NK-92 treated with Interleukin-12 subunit alpha and Interleukin-12 subunit beta, amount 100 ng/mL, for 24 hours (cell line): ENCODE data around the gene CACNA1C.

Source experiments
- DNase-seq: peaks from one replicate; lab custom pipeline; 2025; lab: John Stamatoyannopoulos, UW

Gene CACNA1C

DNA sequence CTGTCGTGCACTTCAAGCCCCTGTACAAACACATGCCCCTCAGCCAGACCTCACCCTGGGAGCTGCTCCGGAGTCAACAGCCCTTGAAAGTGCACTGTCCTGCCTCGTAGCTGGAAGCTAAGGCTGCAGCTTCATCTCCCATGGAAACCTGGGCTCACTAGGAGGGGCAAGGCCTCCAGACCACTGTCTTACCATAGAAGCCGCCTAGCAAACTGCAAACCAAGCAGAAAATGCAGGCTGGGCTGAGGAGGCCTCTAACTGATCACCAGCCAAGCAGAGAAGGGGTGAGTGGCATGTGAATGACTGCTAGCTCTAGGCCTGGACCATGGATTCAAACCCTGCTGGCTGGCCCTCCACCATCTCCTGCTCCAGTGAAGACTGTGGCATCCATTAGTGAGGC lies 340.2 kb downstream of the CACNA1C start:
- DNase-seq, result no peak

DNA sequence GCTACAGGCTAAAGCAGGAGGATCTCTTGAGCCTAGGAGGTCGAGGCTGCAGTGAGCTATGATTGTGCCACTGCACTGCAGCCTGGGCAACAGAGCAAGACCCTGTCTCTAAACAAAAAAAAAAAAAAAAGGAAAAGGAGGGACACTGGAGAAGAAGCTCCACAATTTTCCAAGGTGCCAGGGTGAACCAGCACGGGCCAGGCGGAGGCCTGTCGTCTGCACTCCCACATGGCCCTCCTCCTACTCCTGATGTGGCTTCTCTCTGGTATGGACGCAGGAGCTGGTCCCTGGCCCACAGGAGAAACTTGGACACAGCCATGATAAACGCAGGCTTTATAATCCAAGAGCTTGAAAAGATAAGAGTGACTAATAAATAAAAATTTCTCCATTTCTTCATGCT lies 341.2 kb downstream of the CACNA1C start:
- no peak for DNase-seq

DNA sequence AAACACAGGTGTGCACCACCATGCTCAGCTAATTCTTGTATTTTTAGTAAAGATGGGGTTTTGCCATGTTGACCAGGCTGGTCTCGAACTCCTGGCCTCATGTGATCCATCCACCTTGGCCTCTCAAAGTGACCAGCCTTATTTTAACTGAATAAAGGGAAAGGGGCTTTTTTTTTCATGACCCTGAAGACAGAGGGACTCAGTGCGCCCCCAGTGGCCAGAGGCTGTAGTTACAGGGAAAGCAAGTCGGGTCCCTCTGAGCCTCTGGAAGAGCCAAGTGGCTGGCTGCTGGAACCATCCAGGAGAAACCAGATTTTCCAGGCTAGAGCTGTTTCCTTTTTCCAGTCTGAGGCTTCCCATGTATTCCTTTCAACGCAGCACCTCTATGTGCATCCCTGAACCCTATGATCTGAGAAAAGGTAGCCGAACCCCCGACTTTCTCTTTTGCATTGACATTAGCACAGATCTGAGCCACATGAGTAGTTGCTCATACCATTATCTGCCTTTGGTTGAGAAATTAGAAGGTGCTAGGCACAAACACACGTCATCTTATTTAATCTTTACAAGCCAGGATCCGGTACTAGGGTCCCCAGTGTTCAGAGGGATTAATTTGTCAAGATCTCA lies 342.7 kb downstream of the CACNA1C start:
- no peak for DNase-seq

DNA sequence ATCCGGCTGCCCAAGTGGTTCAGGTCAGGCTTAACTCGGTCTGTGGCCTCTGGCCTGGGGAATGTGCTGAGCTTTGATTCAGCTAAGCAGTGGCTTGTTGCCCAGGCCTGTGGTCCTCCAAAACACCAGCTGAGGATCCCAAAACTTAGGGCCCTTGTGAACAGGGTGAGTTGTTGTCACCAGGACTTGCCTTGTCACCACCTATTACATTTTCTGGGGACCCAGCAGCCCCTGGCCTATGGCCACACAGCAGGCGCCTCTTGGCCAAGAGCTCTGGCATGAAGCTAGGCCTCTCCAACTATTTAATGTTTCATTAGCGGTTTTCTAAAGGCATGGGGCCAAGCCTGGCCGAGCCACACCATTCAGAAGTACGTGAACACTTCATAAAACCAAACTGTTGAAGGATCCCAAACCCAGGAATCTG lies 343.7 kb downstream of the CACNA1C start:
- DNase-seq, result no peak

DNA sequence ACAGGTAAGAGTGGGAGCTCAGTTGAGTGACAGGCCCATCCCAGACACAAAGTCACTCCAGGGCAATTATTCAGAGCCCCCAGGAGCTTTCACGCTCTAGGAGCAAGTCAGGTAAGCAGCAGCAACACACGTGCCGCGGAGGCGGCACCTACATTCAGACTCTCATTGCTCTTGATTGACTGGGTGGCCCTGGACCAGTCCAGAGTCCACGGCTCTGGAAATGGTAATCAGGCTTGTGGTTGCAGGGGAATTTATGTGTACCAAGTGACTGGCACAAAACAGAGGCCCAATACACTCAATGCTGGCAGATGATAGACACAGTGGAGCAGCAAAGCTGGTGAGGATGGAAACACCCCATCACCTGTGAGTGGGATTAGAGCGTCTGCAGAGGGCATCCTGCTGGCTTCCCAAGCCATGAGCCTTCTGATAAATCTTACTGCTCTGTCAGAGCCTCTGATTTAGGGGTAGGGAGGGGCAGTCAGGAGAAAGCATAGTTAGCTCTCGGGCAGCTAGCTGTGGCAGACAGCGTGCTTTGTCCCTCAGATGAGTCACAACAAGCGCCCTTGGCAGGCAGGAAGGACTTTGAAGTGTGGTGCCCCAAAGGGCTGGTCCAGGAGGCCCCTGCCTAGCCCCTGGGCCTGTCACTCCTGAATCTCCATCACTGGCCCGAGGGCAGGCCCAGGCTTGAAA lies 344.7 kb downstream of the CACNA1C start:
- no peak for DNase-seq

DNA sequence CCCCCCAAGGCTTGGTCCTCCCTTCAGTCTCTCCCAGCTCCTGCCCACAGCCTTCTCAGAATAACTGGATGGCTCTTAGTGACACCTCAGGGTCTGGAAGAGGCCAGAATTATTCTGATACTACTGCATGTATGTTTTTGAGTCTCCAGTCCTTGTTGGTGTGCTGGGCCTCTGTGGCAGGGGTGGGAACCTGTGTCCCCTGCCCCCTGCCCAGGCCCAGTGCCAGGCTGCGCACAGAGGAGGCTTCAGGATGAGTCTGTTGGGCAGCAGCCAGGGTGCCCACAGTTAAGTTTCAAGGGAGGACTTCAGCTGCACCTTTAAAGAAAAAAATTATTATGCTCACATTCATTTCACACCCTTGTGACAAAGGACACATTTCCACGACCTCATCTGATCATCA lies 348.3 kb downstream of the CACNA1C start:
- no peak for DNase-seq

DNA sequence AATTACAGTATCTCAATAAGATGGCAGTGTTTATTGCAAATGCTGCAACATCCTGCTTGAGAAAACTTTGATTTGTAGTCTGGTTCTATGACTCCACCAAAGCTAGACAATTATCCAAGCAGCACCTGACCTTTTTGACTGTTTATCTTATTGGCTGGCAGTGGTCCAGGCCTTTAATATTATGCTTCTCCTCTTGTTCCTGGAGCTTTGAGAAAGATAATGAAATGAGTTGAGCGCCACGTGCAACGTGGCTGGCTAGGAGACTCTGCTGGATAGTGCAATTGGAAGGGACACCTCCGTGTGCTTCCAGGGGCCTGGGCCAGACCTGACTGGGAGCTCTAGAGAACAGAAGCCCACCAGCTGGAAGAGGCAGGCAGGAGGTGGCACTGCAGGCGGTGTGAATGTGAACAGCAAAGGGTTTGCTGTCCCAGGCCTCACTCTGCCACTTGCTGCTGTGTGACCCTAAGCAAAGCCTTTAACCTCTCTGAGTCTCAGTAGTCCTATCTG lies 349.3 kb downstream of the CACNA1C start:
- no peak for DNase-seq

DNA sequence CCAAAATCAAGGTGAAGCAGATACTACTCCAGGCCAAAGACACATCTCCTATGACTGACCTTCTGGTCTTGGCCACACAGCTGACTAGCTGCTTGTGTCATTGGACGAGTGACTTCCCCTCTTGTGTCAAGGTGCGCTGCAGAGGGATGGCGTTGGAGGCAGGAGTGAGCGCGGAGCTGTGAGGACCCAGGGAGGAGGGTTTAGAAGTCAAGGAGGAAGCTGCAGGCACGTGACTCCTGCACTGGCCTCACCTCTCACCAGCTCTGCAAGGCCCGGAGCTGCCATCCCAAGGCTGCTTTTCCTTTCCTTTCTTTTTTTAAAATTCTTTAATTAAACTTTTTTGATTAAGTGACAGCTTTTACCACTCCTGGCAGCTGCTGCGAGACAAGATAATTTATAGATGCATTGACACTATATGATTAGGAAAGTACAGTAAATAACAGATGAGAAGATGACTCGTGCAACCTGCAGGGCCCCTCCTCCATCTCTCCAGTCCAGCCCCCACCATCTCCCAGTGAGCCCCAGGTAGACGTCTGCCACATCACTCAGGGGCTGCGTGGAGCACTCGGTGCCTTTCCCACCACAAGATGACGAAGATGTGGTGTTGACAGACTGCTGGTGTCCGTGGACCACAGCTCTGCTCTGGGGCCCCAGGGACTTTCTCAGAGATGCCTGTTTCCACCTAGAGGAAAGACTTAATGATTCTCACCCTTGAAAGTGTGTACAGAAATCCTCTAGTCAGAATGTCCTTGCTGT lies 350.6 kb downstream of the CACNA1C start:
- DNase-seq, result no peak

DNA sequence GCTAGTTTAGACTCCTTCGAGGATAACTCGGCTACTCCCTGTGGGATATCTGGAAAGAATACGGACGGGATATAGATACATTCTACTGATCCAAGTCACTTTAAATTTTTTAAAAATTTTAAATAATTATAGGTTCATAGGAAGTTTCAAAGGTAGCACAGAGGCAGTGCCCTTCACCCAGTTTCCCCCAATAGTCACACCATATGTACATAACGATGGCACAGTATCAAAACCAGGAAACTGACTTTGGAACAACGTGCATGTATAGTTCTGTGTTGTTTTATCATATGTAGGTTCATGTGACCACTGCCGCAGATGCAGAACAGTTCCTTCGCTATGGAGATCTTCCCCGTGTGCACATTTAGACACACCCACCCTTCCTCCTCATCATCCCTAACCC lies 352.3 kb downstream of the CACNA1C start:
- DNase-seq, result no peak

DNA sequence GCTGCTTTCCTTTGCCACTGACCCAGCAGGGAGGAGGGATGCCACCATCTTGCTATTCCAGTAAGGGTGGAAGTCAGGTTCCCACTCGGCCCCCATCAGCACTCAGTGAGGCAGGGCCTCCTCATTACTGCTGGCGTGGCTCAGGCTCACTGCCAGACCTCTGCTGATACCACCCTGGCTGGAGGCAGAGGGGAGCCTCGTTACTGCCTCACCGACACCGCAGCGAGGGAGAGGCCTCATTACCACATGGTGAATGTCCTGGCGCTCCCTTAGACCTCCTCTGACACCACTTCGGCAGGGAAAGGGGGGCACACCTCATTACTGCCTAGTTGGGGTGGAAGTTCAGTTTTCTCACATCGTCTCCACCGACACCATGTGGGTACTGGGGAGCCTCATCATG lies 354.1 kb downstream of the CACNA1C start:
- DNase-seq, result no peak

DNA sequence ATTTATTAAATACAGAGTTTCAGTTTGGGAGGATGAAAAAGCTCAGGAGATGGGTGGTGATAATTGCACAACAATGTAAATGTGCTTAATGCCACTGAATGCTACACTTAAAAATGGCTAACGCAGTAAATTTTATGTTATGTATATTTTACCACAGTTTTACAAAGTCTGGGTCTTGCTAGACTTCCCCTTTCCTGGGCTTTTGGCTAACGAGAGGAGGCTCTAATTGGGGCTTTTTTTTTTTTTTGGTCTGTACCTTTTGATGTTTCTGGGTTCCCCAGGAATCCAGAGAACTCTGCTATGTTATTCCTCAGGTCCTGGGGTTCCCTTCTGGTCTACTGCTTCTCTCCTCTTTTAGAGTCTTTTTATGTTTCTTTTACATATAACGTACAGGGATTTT lies 355.5 kb downstream of the CACNA1C start:
- DNase-seq, result no peak

DNA sequence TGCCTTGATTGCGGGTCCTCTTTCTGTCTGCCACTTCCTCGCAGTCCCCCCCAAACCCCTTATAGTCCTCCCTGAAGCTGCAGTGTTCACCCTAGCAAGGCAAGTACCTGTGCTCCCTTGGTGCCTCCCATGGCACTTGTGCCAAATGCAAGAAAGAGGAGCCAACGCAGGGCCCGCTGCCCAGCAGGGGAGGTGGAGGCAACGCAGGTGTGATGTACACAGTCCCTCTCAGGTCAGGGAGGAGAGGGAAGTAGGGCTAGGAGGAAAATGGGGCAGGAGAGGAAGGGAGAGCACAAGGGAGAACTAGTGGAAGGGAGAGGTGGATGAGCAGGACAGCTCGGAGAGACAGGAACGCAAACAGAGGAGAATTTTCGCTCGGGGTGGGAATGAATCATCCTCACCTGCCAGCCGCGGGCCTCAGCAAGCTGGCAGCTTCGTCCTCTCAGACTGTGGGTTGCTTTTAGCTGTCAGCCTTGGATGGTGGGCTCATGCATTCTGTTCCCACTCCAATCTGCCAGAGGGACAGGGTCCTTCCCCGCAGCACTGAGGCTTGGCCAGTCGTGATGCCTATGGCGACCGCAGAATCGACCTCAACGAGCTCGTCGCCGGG lies 357.0 kb downstream of the CACNA1C start:
- no peak for DNase-seq

DNA sequence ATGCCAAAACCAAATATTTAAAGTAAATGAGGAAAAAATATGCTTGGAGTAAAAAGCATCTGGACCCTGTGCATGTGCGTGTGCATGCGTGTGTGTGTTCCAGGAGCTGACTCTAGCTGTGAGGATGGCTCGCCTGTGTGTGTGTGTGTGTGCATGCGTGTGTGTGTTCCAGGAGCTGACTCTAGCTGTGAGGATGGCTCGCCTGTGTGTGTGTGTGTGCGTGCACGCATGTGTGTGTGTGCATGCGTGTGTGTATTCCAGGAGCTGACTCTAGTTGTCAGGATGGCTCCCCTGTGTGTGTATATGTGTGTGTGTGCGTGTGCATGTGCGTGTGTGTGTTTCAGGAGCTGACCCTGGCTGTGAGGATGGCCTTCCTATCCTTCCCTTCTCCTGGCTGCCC lies 357.7 kb downstream of the CACNA1C start:
- no peak for DNase-seq

DNA sequence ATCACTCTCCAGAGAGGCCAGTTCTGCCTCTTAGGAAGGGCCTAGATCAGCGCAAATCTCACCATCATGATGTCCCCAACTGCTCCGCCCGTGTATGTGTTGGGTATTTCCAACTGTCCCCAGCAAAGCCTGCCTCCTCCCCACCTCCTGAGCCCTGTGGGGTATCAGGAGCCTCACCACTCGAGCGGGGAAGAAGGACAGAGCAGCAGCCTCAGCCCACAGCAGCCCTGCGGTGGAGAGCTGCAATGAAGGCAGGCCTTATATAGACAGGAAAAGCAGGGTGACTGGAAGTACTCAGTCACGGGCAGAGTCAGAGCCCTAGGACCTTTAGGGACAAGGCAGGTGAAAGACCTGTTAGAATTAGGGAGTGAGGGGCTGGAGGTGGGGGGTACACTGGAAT lies 358.2 kb downstream of the CACNA1C start:
- DNase-seq, result no peak

DNA sequence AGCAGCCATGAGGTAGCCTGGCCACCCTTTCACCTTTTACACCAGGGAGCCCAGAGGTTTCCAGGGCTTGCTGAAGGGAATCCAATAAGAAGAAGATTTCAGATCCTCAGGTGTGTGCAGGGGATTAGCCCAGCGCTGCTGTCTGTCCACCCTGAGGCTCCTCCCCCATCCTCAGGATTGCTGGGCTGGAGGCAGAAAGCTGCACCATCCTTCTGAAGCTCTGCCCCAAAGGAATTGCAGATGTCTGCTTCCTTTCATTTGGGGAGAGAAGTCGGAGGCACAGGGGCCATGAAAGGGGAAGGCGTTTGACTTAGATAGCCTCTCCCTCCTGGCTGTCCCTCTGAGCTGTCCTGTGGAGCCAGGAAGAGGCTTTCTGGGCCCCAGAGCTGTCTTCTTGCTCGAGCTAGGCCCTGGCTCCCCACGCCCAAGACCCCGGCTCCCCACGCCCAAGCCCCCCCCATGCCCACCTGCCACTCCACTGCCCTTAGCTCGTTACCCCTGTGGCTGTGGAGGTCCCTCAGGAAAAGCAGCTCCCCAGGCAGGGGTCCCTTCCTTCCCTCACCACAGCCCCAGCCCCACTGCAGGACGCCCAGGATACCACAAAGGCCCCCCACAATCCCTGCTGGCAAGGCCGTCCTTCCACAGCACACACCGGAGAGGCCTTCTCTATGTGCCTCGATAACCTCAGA lies 359.0 kb downstream of the CACNA1C start:
- DNase-seq, result no peak

DNA sequence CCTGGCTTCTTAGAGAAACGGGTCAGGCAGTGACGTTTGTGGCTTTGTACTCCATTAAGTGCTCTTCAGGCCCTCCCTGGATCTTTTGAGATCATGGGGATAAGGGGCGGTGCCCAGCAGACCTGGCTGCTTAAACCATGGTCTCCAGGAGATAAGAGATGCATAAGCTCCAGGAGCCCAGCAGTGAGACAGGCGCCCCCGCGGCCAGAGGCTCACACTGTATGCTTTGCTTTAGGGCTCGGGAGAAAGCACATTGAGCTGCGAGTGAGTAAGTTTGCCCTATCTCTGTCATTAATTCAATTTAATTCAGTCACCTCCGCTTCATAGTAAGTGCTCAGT lies 359.5 kb downstream of the CACNA1C start:
- no peak for DNase-seq

DNA sequence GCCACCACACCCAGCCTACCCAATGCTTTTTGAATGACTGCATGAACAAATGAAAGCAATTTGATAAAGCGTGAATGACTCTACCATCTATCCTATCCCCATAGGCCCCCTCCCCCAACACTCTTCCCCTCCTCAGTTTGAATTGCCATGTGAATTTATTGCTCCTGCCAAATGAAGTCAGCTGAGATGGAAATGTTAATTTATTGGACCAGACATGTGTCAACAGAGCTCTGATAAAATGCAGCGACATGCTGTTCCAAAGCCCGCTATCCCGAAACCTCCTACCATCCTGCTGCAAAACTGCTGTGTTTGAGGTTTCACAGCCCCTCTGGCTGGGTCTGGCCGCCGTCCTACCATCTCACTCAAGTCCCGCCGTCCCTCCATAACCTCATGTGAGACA lies 360.5 kb downstream of the CACNA1C start:
- DNase-seq, result no peak

DNA sequence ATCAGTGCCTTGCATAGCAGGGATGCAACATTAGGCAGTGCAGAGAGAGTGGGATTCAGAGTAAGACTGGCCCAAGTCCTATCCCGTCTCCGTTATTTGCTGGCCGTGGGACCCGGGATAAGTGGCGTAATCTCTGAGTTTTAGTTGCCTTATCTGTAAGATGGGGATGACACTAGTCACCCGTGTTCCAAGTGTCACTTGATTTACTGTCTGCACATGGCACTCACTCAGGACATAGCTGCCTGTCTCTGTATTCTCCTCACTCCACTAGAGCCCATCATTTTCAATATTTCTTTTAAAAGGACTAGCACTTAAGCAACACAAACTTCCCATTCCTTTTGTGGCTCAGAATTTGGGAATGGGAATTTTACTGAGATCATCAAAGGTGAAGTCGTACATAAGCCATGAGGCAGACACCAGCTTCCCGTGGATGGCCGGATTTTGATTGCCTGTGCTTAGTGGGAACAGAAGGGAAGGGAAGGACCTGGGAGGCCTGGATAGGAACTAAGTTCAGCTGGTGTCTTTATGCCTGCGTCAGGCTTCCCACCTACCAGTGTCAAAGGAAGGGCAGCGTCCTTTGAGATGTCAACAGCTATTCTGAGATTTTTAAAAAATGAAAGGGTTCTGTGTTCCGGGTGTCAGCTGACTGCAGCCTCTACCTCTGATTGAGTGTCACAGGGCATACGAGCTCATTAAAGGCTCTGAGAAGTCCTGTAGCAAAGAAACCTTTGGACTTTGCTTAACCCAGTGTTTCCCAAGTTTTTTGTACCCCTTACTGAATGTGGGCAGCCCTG lies 361.4 kb downstream of the CACNA1C start:
- DNase-seq, result no peak

DNA sequence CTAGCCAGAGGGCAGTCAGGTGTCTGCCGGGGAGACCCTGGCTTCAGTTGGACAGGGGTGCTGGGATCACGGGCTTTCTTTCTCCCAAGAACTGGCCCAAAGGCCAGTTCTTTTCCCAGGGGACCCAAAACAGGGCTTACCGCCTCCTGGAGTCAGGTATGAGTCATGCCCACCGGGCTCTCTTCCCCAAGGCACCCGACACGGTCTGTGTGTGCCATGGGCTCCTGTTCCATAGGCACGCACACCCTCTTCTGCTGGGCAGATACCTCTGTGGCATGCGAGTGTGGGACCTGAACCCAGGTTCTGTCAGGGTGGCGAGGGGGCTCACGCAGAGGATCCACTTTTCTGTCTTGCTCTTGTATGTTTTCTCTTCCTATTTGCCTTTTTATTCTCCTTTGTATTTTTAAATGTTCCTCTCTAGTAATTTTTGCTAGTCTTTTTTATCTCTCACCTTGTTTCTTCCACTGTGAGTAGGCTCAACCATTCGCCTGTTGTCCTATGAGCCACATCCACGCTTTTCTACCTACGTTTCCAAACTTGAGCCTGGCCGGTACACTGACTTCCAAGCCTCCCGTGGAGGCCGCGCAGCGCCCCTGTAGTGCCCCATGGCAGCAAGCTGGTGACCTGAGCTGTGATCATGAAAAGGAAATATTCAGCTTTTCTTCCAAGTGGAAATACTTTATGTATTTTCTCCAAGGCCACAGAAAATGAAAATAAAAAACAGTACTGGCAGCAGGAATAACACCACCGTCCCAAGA lies 362.2 kb downstream of the CACNA1C start:
- DNase-seq, result no peak

DNA sequence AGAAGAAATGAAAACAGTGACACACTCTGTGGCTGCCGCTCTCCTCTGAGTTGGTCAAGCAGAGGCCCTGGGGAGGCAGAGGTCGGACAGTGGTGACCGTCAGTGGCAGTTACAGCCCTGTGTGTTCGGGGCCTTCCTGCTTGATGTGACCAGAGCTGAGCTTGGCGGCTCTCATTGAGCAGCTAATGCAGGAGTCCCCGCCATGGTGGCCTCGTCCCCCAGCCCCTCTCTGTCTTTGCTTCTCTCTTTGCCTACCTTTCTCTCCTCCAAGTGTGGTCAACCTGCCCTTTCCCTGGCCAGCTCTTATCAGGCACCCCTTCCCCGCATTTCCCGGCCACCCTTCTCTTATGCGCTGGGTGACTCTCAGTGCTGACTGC lies 362.8 kb downstream of the CACNA1C start:
- DNase-seq, result no peak

DNA sequence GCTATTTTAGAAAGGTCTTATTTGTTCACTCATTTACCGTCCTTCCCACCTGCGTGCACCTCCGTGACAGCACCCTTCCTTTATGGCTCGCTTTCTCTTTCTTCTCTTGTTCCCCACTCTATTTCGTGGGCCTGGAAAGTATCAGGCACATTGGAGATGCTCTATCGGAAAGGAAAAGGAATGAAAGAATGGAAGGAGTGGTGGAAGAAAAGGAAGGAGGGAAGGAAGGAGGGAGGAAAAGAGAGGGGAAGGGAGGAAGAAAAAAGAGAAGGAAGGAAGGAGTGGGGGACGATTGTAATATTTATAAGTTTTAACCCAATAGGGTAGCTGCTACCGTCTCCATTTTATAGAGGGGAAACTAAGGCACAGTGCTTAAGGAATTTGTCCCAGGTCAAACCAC lies 363.4 kb downstream of the CACNA1C start:
- no peak for DNase-seq
